ENCODE data around the gene RAI1. TPM values are rescaled to one million over a fixed set of nuclear protein-coding genes. Genes with fewer than 3 reads are reported as not detected.
A peak's percentile ranks its signal among the peaks of the same experiment; 100 is the strongest.

The RAI1 gene
- total RNA-seq, 1 donor from 2014 or later: 39.1 TPM

DNA sequence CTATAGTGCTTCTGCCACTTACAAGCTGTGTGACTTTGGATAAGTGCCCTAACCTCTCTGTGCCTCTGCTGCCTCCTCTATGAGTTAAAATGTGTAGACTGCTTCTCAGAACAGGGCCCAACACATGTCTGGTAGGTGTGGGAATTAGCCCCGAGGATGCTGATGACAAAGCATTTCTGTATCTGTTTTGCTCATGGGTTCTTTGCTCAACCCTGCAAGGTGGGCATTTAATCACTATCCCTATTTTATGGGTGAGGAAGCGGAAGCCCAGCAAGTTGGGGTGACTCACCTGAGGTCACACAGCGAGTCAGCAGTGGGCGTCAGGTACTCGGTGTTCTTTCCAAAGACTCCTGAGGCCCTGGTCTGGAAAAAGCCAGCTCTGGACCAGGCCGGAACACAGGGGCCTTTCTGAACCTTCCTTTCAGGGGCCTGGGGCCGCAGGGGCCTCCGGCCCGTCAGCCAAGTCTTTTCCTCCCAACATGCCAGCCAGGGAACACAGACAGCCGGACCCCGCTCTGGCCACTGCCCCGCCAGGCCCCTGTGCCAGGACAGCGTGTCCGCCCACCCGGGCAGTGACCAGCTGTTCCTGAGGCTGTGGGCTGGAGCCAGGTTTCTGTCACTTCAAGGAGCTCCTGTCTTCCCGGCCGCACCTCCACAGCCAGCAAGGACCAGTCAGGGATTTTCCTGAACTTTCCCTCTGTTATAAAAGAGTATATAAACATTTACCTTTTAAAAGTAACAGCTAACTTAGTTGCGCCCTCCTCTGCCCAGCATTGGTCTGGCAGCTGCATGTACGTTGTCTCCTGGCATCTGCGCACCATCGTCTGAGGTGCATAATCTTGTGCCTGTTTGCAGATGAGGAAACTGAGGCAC is 93.0 kb downstream of the RAI1 start:
- Mint-ChIP-seq H3K36me3 (ENCODE audit: low read depth, unreplicated experiment) (peaks cover 9% of the 10 kb centered on the region), H3K27me3 (ENCODE audit: low read depth, unreplicated experiment) (no peaks in the 10 kb centered on the region), H3K4me1 (ENCODE audit: low read depth, unreplicated experiment) (peaks cover 19% of the 10 kb centered on the region), H3K9me3 (ENCODE audit: unreplicated experiment) (no peaks in the 10 kb centered on the region), H3K27ac (ENCODE audit: unreplicated experiment) (peak overlapping the region; percentile 55), H3K4me3 (ENCODE audit: unreplicated experiment) (no peak overlapping the region)
- Histone ChIP-seq H3K9ac (ENCODE audit: low read length) (peak overlapping the region; percentile 31), H4K20me1 (ENCODE audit: insufficient read depth, low read length) (peaks cover 95% of the 10 kb centered on the region), H3K4me2 (ENCODE audit: low read length) (peak overlapping the region; percentile 22), H3K79me2 (ENCODE audit: insufficient read depth, low read length) (peaks cover 58% of the 10 kb centered on the region), H3K4me1 (ENCODE audit: insufficient read depth, low read length) (peaks cover 13% of the 10 kb centered on the region), H3K27me3 (ENCODE audit: insufficient read depth, low read length) (no peaks in the 10 kb centered on the region), H3K36me3 (ENCODE audit: insufficient read depth, low read length) (no peaks in the 10 kb centered on the region), H2AFZ (ENCODE audit: low read depth, low read length) (no peak overlapping the region), H3K9me3 (ENCODE audit: insufficient read depth, low read depth, low read length) (no peaks in the 10 kb centered on the region), H3K27ac (ENCODE audit: low read depth, low read length) (peak overlapping the region; percentile 31), H3K4me3 (ENCODE audit: insufficient read depth, low read depth, low read length) (no peak overlapping the region)
- no peak for FAIRE-seq
- no peak for TF ChIP-seq EZH2 (IDR thresholded peaks at IDR 0.05; ENCODE audit: insufficient read depth, low read length)
- TF ChIP-seq, protein P1, sequence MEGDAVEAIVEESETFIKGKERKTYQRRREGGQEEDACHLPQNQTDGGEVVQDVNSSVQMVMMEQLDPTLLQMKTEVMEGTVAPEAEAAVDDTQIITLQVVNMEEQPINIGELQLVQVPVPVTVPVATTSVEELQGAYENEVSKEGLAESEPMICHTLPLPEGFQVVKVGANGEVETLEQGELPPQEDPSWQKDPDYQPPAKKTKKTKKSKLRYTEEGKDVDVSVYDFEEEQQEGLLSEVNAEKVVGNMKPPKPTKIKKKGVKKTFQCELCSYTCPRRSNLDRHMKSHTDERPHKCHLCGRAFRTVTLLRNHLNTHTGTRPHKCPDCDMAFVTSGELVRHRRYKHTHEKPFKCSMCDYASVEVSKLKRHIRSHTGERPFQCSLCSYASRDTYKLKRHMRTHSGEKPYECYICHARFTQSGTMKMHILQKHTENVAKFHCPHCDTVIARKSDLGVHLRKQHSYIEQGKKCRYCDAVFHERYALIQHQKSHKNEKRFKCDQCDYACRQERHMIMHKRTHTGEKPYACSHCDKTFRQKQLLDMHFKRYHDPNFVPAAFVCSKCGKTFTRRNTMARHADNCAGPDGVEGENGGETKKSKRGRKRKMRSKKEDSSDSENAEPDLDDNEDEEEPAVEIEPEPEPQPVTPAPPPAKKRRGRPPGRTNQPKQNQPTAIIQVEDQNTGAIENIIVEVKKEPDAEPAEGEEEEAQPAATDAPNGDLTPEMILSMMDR (IDR thresholded peaks at IDR 0.05; ENCODE audit: insufficient read depth, low read depth, low read length): peak; percentile 17
- DNase-seq (ENCODE audit: low read depth): no peak

DNA sequence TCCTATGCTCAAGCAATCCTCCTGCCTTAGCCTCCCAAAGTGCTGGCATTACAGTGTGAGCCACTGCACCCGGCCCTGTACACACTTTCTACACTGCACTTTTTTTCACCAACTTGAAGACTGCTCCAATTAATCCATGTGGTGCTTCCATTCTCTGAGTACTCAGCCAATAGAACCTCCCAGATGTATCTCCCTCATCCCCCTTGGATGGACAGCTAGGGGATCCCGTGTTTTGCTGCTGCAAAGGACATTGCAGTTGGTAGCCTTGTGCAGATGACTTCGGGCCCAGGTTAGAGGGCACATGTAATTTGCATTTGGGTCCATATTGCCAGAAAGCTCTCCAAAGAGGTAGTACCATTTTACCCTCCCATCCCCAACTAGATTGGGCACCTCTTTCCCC is 95.6 kb downstream of the RAI1 start:
- no peaks in the 10 kb centered on the region for H3K27me3 ChIP-seq (ENCODE audit: insufficient read depth, low read length)
- H3K79me2 ChIP-seq (ENCODE audit: insufficient read depth, low read length): peaks cover 36% of the 10 kb centered on the region
- H3K36me3 ChIP-seq (ENCODE audit: insufficient read depth, low read length): no peaks in the 10 kb centered on the region
- no peak overlapping the region for H2AFZ ChIP-seq (ENCODE audit: low read depth, low read length)
- no peak overlapping the region for H3K4me3 ChIP-seq (ENCODE audit: insufficient read depth, low read depth, low read length)
- TF ChIP-seq EZH2 (IDR thresholded peaks at IDR 0.05; ENCODE audit: insufficient read depth, low read length): no peak
- TF ChIP-seq, protein P1 (IDR thresholded peaks at IDR 0.05; ENCODE audit: insufficient read depth, low read depth, low read length): no peak
- no peaks in the 10 kb centered on the region for H3K9me3 ChIP-seq (ENCODE audit: insufficient read depth, low read depth, low read length)
- H4K20me1 ChIP-seq (ENCODE audit: insufficient read depth, low read length): peaks cover 89% of the 10 kb centered on the region
- DNase-seq (ENCODE audit: low read depth) (no peak), FAIRE-seq (no peak)
- H3K4me1 Mint-ChIP-seq (ENCODE audit: low read depth, unreplicated experiment): peaks cover 25% of the 10 kb centered on the region
- H3K9ac ChIP-seq (ENCODE audit: low read length): no peak overlapping the region
- peaks cover 9% of the 10 kb centered on the region for H3K36me3 Mint-ChIP-seq (ENCODE audit: low read depth, unreplicated experiment)
- H3K9me3 Mint-ChIP-seq (ENCODE audit: unreplicated experiment): no peaks in the 10 kb centered on the region
- no peak overlapping the region for H3K27ac ChIP-seq (ENCODE audit: low read depth, low read length)
- H3K27me3 Mint-ChIP-seq (ENCODE audit: low read depth, unreplicated experiment): no peaks in the 10 kb centered on the region
- peaks cover 28% of the 10 kb centered on the region for H3K4me1 ChIP-seq (ENCODE audit: insufficient read depth, low read length)
- H3K27ac Mint-ChIP-seq (ENCODE audit: unreplicated experiment): no peak overlapping the region
- no peak overlapping the region for H3K4me3 Mint-ChIP-seq (ENCODE audit: unreplicated experiment)
- H3K4me2 ChIP-seq (ENCODE audit: low read length): no peak overlapping the region
